T-helper 1 cell (primary cell): ENCODE results near the gene LRIT2.
"Not testable (repeated sequence)": the region's sequence is repeated elsewhere in the genome, so short reads cannot be mapped to it uniquely, and the experiment has no call there.

ENCODE experiments used
- DNase-seq, 5 donors: peaks; one replicate each; pipeline ENCODE4 v3.0.0-alpha.2; 2012 to 2020

The LRIT2 gene

DNA sequence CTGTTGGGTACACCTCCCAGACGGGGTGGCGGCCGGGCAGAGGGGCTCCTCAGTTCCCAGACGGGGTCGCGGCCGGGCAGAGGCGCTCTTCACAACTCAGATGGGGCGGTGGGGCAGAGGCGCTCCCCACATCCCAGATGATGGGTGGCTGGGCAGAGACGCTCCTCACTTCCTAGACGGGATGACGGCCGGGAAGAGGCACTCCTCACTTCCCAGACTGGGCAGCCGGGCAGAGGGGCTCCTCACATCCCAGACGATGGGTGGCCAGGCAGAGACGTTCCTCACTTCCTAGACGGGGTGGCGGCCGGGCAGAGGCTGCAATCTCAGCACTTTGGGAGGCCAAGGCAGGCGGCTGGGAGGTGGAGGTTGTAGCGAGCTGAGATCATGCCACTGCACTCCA, 45.0 kb downstream of the LRIT2 start:
- not testable (repeated sequence) for DNase-seq

DNA sequence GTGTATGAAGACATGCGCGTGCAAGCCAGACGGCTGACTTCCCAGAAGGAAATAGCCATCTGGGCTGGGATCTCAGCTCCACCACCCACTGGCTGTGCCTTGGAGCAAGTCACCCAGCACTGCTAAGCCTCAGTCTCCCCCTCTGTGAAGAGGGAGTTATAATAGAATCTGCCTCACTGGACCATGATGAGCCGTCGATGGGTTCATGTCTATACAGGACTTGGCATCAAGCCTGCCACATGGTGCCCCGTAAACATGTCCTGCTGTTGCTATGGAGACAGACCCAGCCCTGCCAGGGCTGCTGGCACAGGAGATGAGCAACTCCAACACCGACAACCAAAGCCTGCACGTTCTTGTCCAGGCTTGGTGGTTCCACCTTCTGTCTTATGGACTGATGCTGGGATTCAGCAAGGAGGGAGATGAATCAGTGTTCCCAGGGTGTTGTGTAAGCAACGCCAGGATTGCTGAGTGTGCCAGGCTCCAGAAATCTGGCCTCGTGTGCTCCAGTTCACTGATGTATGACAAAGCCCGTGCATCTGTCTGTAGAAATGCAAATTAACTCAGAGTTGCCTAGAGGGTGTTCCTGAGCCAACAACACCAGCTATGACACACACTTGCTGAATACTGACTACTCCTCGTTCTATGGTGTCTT, 46.2 kb downstream of the LRIT2 start:
- peak in 1 of 5 donors; percentile 10 for DNase-seq

DNA sequence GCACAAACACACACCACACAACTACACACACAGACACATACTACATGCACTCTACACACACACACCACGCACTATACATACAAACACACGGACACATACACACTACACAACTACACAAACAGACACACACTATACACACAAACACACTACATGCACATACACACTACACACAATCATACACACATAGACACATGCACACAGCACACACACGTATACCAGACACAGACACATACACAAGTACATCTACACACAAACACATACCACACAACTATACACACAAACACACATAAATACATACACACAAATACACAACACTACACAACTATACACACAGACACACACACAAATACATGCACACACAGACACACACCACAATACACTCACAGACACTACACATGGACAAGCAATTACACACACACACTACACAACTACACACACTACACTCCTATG, 47.2 kb downstream of the LRIT2 start:
- DNase-seq: no peak

DNA sequence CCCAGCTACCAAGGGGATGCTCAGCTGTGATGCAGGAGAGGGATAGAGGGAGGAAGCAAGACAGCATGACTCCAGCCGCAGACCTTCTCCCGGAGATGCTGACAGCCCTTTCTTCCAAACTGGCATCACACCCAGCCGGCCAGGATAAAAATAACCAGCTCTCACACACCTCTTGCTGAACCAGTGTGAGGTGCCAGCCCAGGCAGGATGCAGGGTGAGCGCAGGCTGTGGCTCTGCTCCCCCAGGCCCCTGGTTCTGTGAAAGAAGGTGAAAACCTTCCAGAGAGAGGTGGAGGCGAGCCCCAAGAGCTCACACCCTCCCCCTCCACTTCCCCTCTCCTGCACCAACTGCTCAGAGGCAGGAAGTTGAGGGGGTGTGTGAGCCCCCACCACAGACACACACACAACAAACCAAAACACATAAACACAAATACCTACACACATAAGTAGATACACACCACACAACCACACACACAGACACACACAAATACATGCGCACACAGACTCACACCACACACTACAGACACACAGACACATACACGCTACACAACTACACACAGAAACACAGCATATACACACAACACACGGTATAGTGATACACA, 47.7 kb downstream of the LRIT2 start:
- peak in 1 of 5 donors; percentile 63 for DNase-seq

DNA sequence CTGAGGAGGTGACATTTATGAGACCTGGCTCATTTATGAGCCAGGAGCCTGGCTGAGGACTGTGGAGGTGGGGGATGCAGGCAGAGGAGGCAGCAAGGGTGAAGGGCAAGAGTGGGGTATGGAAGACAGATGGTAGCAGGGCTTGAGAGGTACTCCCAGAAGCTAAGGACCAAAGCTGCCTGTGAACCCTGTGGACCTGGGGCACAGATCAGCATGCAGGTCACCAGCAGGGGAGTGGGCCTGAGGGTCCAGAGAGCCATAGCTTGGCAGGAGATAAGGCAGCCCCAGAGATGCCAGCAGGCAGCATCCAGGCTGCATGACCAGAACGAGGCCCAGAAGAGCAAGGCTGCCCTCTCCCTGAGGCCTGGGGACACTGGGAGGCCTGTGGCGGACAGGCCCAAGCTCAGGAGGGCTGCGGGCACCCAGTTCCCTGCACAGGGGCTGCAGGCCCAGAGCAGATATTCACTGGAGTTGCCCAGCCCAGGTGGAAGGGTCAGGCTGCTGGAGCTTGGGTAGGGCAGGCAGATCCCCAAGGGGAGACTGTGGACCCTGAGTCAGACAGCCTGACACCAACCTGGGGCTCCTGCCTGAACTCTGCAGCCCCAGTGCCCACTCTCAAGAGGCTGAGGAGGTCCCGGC, 48.4 kb downstream of the LRIT2 start:
- no peak for DNase-seq

DNA sequence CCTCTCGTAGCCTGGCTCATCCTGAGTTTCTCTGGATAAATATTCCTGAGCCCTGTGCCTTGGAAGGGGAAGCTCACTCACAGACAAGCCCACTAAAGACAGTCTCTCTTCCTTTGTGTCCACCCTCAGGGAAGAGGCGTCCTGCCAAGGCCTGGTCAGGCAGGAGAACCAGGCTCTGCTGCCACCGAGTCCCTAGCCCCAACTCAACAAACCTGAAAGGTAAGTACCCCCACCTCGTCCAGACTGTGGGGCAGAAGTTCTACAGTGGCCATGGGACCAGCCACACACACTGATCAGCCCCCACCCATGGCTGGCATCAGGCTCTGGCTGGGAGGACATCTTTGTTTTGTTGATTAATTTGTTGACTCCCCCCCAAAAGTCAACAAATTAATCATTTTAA, 49.0 kb downstream of the LRIT2 start:
- DNase-seq: no peak

DNA sequence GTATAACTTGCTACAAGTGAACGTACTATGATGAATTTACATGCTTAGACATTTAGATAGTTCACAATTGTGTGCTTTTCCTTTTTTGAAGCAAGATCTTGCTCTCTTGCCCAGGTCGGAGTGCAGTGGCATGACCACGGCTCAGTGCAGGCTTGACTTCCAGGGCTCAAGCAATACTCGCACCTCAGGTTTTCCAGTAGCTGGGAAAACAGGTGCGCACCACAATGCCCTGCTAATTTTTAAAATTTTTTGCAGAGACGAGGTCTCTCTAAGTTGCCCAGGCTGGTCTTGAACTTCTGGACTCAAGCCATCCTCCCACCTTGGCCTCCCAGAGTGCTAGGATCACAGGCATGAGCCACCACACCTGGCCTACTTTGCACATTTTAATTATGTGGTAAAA, 49.9 kb downstream of the LRIT2 start:
- DNase-seq: no peak

DNA sequence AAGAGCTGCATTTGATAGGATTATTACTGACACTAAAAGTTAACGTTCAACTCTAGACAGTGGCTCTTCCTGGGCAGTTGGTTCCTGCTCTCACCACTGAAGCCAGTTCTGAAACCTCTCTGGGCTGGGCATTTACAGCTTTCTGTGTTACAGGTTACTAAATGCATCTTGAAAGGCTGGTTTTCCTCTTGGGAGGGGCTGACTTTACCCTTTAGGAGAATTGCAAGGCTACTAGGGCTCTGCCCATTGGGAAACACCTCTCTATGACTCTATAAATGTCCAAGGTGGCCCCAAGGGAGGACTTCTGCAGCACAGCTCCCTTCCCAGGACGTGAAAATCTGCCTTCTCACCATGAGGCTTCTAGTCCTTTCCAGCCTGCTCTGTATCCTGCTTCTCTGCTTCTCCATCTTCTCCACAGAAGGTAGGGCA, 51.8 kb downstream of the LRIT2 start, which contains the start of gene GPR15LG:
TSS of gene GPR15LG (plus strand) at position 301 of the 429 bp plus-strand sequence. CDS start at position 352, 51 bp downstream.
- no peak for DNase-seq

DNA sequence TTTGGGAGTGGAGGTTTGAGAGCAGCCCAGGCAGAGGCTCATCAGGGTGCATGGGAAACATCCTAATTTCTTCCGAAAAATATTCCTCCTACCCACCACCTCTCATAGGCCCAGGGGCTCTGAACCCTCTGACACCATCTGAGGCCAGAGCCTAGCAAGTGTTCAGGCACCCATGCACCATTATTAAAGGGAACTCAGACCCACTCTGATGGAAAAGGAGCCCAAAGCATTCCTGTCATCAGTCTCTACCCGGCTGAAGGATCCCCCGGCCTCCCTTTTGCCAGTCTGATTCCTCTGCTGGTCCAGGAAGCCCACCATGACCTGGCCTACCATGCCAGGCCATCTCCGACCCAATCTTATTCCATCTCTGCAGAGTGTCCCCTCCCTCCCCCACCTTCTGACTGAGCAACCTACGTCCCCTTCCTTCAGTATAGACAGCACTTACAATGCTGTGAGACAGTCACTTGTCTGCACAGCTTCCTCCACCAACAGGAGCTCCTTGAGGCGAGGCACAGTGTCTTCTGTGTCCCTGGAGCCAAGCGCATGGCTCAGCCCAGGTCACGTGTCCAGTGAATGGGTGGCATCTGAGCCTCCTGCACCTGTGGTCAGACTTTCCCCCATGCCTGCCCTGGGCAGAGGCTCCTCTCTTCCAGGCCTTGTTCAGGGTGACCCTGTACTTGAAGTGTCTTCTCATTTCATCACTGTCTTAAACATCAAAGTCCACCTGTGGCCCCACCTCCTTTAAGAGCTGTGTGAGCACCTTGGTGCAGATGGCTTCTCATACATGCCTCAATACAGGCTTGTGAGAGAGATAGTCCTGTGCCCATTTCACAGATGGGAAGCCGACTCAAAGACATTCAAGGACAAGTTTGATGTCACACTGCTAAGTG, 52.6 kb downstream of the LRIT2 start:
- no peak for DNase-seq

DNA sequence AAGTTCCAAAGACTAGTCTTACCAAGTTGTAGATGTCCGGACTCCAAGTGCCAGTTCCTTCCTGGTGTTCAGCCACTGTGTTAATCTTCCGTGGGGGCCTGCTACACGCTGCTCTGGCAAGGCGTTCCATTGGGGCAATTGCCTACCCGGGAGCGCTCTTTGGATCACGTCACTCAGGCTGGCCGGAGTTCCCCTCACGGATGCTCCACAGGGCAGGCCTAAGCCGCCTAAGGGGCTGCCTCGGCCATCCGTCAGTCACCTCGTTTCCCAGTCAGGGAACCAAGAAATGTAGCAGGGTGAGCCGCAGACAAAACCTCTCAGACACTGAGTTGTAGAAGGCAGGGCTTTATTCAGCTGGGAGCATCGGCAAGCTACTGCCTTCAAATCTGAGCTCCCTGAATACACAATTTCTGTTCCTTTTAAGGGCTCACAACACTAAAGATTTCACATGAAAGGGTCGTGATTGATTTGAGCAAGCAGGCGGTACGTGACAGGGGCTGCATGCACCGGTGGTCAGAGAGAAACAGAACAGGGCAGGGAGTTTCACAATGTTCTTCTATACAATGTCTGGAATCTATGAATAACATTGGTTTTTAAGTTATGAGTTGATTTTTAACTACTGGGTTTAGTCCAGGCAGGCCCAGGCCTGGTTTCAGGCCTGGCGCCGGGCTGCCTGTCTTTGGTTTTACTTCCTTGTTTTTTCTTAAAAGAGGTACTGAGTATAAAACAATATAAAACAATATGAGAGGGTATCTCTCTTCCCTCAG, 53.5 kb downstream of the LRIT2 start:
- not testable (repeated sequence) for DNase-seq

DNA sequence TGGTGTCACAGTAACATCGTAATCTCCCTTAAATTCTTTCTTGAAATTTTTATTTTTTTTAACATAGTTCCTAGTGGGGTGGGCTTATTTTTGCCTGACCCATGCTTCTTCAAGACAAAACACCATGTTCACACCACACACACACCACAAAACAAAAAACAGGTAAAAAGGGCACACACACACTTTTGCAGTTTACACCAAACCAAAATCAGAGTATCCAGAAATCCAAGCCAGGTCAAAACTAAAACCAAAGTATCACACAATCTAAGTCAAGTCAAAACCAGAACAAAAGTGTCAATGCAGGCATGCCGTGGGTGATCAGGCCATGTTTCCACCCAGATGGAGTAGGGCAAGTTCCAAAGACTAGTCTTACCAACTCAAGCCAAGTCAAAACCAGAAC, 54.1 kb downstream of the LRIT2 start:
- not testable (repeated sequence) for DNase-seq
